ENCODE measurements around the gene FBXO44. TPM values are rescaled to one million over a fixed set of nuclear protein-coding genes. Genes with fewer than 3 reads are reported as not detected.

Gene FBXO44
- total RNA-seq, 2 experiments from 2014 or later: 30.4 to 32.4 TPM

- peaks cover 33% of the 10 kb centered on the region for H3K4me1 Mint-ChIP-seq
- no peak overlapping the region for H3K4me3 Mint-ChIP-seq
- peaks cover 6% of the 10 kb centered on the region for H3K27me3 Mint-ChIP-seq
- ChIA-PET CTCF (interaction anchor here (0.6 to 4.9 kb wide), 4 partner anchors 11 to 408 kb away, joined by 7 to 96 read pairs (median 32); partner anchors contain the start of gene FBXO6), POLR2A (interaction anchor here (1.2 to 8.2 kb wide), 5 partner anchors 12 to 256 kb away, joined by 4 to 56 read pairs (median 28); partner anchors contain the start of genes FBXO6 and MAD2L2)
- peaks cover 2% of the 10 kb centered on the region for H3K36me3 Mint-ChIP-seq (ENCODE audit: low read depth)
- no peak overlapping the region for H3K27ac Mint-ChIP-seq
- H3K9me3 Mint-ChIP-seq: no peaks in the 10 kb centered on the region
- no peak for DNase-seq
Observed at GRCh38 chr1:11652203-11652780, 2.4 kb upstream of the FBXO44 start.

GRCh38 chr1:11653101-11653860, 1.4 kb upstream of the FBXO44 start:
- ChIA-PET CTCF (interaction anchor here (0.6 to 2.7 kb wide), 6 partner anchors 8 to 409 kb away, joined by 3 to 18 read pairs (median 6); partner anchors contain the start of gene FBXO6), POLR2A (interaction anchor here (0.7 to 8.2 kb wide), 8 partner anchors 11 to 641 kb away, joined by 3 to 56 read pairs (median 4); partner anchors contain the start of genes FBXO6, MAD2L2 and TARDBP)
- peaks cover 3% of the 10 kb centered on the region for H3K36me3 Mint-ChIP-seq (ENCODE audit: low read depth)
- peak overlapping the region; percentile 43 for H3K4me3 Mint-ChIP-seq
- peaks cover 6% of the 10 kb centered on the region for H3K27me3 Mint-ChIP-seq
- no peak overlapping the region for H3K27ac Mint-ChIP-seq
- no peak for DNase-seq
- no peaks in the 10 kb centered on the region for H3K9me3 Mint-ChIP-seq
- peaks cover 33% of the 10 kb centered on the region for H3K4me1 Mint-ChIP-seq

GRCh38 chr1:11653861-11654136, 878 bp upstream of the FBXO44 start:
- CTCF ChIA-PET: interaction anchor here (0.8 to 2.7 kb wide), 4 partner anchors 9 to 66 kb away, joined by 3 to 18 read pairs (median 6); partner anchors contain the start of gene FBXO6
- peak overlapping the region; percentile 43 for H3K4me3 Mint-ChIP-seq

GRCh38 chr1:11654939-11655808, 497 bp downstream of the FBXO44 start:
- Mint-ChIP-seq H3K36me3 (ENCODE audit: low read depth) (peaks cover 12% of the 10 kb centered on the region), H3K27me3 (peaks cover 3% of the 10 kb centered on the region), H3K27ac (no peak overlapping the region), H3K9me3 (no peaks in the 10 kb centered on the region), H3K4me1 (peaks cover 21% of the 10 kb centered on the region), H3K4me3 (peak overlapping the region; percentile 71)
- ChIA-PET POLR2A (interaction anchor here (1.0 to 8.2 kb wide), 5 partner anchors 9 to 254 kb away, joined by 4 to 56 read pairs (median 14); partner anchors contain the start of gene FBXO6), CTCF (interaction anchor here (0.8 to 2.7 kb wide), 4 partner anchors 9 to 623 kb away, joined by 3 to 18 read pairs (median 6); partner anchors contain the start of gene FBXO6)
- DNase-seq: no peak

More at GRCh38 chr1:11653861-11654136, 878 bp upstream of the FBXO44 start:
- Mint-ChIP-seq H3K27ac (no peak overlapping the region), H3K9me3 (no peaks in the 10 kb centered on the region), H3K36me3 (ENCODE audit: low read depth) (peaks cover 7% of the 10 kb centered on the region), H3K27me3 (peaks cover 6% of the 10 kb centered on the region), H3K4me1 (peaks cover 30% of the 10 kb centered on the region)
- no peak for DNase-seq
- POLR2A ChIA-PET: interaction anchor here (0.7 to 8.2 kb wide), 7 partner anchors 10 to 642 kb away, joined by 3 to 56 read pairs (median 4); partner anchors contain the start of genes FBXO6 and TARDBP

GRCh38 chr1:11657654-11658053, 3.0 kb downstream of the FBXO44 start:
- ChIA-PET POLR2A (interaction anchor here (1.0 kb wide), 1 partner anchor 62 kb away, joined by 3 read pairs; no protein-coding TSS in a partner anchor), CTCF (interaction anchor here (1.1 to 3.8 kb wide), 2 partner anchors 12 to 62 kb away, joined by 4 to 12 read pairs; no protein-coding TSS in a partner anchor)

GRCh38 chr1:11658542-11658941, 3.9 kb downstream of the FBXO44 start:
- peaks cover 13% of the 10 kb centered on the region for H3K4me1 Mint-ChIP-seq
- DNase-seq: no peak
- peaks cover 29% of the 10 kb centered on the region for H3K36me3 Mint-ChIP-seq (ENCODE audit: low read depth)
- H3K9me3 Mint-ChIP-seq: no peaks in the 10 kb centered on the region
- no peaks in the 10 kb centered on the region for H3K27me3 Mint-ChIP-seq
- no peak overlapping the region for H3K27ac Mint-ChIP-seq
- CTCF ChIA-PET: interaction anchor here (0.6 to 3.8 kb wide), 3 partner anchors 8 to 61 kb away, joined by 5 to 12 read pairs (median 9); no protein-coding TSS in a partner anchor
- no peak overlapping the region for H3K4me3 Mint-ChIP-seq
- POLR2A ChIA-PET: interaction anchor here (1.9 kb wide), 1 partner anchor 249 kb away, joined by 6 read pairs; no protein-coding TSS in a partner anchor

More at GRCh38 chr1:11657654-11658053, 3.0 kb downstream of the FBXO44 start:
- Mint-ChIP-seq H3K27me3 (no peaks in the 10 kb centered on the region), H3K9me3 (no peaks in the 10 kb centered on the region), H3K4me1 (peaks cover 9% of the 10 kb centered on the region), H3K27ac (no peak overlapping the region), H3K36me3 (ENCODE audit: low read depth) (peaks cover 28% of the 10 kb centered on the region), H3K4me3 (no peak overlapping the region)
- no peak for DNase-seq

GRCh38 chr1:11659748-11660147, 5.1 kb downstream of the FBXO44 start:
- Mint-ChIP-seq H3K4me3 (no peak overlapping the region), H3K27ac (no peak overlapping the region), H3K27me3 (no peaks in the 10 kb centered on the region), H3K4me1 (peaks cover 17% of the 10 kb centered on the region), H3K36me3 (ENCODE audit: low read depth) (peaks cover 29% of the 10 kb centered on the region), H3K9me3 (no peaks in the 10 kb centered on the region)
- POLR2A ChIA-PET: interaction anchor here (1.9 kb wide), 1 partner anchor 248 kb away, joined by 6 read pairs; no protein-coding TSS in a partner anchor
- CTCF ChIA-PET: interaction anchor here (0.7 to 3.8 kb wide), 3 partner anchors 9 to 418 kb away, joined by 3 to 12 read pairs (median 9); no protein-coding TSS in a partner anchor
- DNase-seq: no peak

GRCh38 chr1:11661103-11661502, 6.4 kb downstream of the FBXO44 start:
- Mint-ChIP-seq H3K27ac (no peak overlapping the region), H3K4me3 (no peak overlapping the region), H3K4me1 (peaks cover 15% of the 10 kb centered on the region), H3K9me3 (no peaks in the 10 kb centered on the region), H3K36me3 (ENCODE audit: low read depth) (peaks cover 29% of the 10 kb centered on the region), H3K27me3 (no peaks in the 10 kb centered on the region)
- ChIA-PET CTCF (interaction anchor here (0.9 kb wide), 1 partner anchor 59 kb away, joined by 3 read pairs; no protein-coding TSS in a partner anchor), POLR2A (no interaction called here)
- no peak for DNase-seq

GRCh38 chr1:11664336-11665065, 9.8 kb downstream of the FBXO44 start:
- H3K27me3 Mint-ChIP-seq: no peaks in the 10 kb centered on the region
- peak overlapping the region; percentile 83 for H3K4me3 Mint-ChIP-seq
- ChIA-PET POLR2A (interaction anchor here (0.7 to 4.0 kb wide), 34 partner anchors 8 to 652 kb away, joined by 3 to 53 read pairs (median 7); partner anchors contain the start of genes AGTRAP, FBXO2, FBXO44 and MAD2L2), CTCF (interaction anchor here (0.6 to 3.7 kb wide), 32 partner anchors 9 to 627 kb away, joined by 3 to 65 read pairs (median 6); partner anchors contain the start of genes AGTRAP, DISP3, FBXO2 and FBXO44)
- H3K4me1 Mint-ChIP-seq: peaks cover 25% of the 10 kb centered on the region
- no peaks in the 10 kb centered on the region for H3K9me3 Mint-ChIP-seq
- peak overlapping the region; percentile 92 for H3K27ac Mint-ChIP-seq
- peak; percentile 82 for DNase-seq
- peaks cover 31% of the 10 kb centered on the region for H3K36me3 Mint-ChIP-seq (ENCODE audit: low read depth)

- DNase-seq: no peak
- CTCF ChIA-PET: no interaction called here
- H3K27ac Mint-ChIP-seq: no peak overlapping the region
- peaks cover 21% of the 10 kb centered on the region for H3K4me1 Mint-ChIP-seq
- no peaks in the 10 kb centered on the region for H3K27me3 Mint-ChIP-seq
- POLR2A ChIA-PET: no interaction called here
- H3K36me3 Mint-ChIP-seq (ENCODE audit: low read depth): peaks cover 22% of the 10 kb centered on the region
- no peaks in the 10 kb centered on the region for H3K9me3 Mint-ChIP-seq
- no peak overlapping the region for H3K4me3 Mint-ChIP-seq
Observed at GRCh38 chr1:11668516-11668915, 13.8 kb downstream of the FBXO44 start.

- peaks cover 34% of the 10 kb centered on the region for H3K36me3 Mint-ChIP-seq (ENCODE audit: low read depth)
- CTCF ChIA-PET: interaction anchor here (1.5 kb wide), 1 partner anchor 20 kb away, joined by 5 read pairs; no protein-coding TSS in a partner anchor
Observed at GRCh38 chr1:11670747-11671146, 16.1 kb downstream of the FBXO44 start.

More at GRCh38 chr1:11670747-11671146, 16.1 kb downstream of the FBXO44 start:
- Mint-ChIP-seq H3K4me3 (no peak overlapping the region), H3K27ac (no peak overlapping the region), H3K4me1 (peaks cover 18% of the 10 kb centered on the region), H3K27me3 (no peaks in the 10 kb centered on the region), H3K9me3 (no peaks in the 10 kb centered on the region)
- POLR2A ChIA-PET: interaction anchor here (1.2 kb wide), 1 partner anchor 238 kb away, joined by 3 read pairs; no protein-coding TSS in a partner anchor
- DNase-seq: no peak

Measured in activated CD4-positive, alpha-beta memory T cell treated with anti-CD3 and anti-CD28 coated beads, Interleukin-2, amount 10 ng/mL, durations not matched to agents 7 days and 5 days (primary cell).